Neural cell (in vitro differentiated cells): ENCODE measurements around the gene AMY1C.
"Not testable (repeated sequence)": the region's sequence is repeated elsewhere in the genome, so short reads cannot be mapped to it uniquely, and the experiment has no call there.

Experiments
- EP300 ChIP-seq: fragments of 450-650 bp; conservative IDR thresholded peaks from 2 replicates; pipeline ENCODE4 v1.6.1; 2014; ENCODE audit warnings: antibody characterized with exemption, mild to moderate bottlenecking, moderate library complexity; ENCODE audit not compliant: poor library complexity, severe bottlenecking
- EZH2 ChIP-seq: fragments of 200-600, 300-800 bp; shearing (Covaris generic), sonication (generic); IDR thresholded peaks from 2 replicates; pipeline ENCODE4 v1.6.1; 2014; ENCODE audit warnings: antibody characterized with exemption, low read length, borderline replicate concordance, mild to moderate bottlenecking; ENCODE audit not compliant: insufficient read depth, poor library complexity, severe bottlenecking
- MXI1 ChIP-seq: fragments of 450-650 bp; conservative IDR thresholded peaks from 2 replicates; pipeline ENCODE4 v1.6.1; 2014; ENCODE audit warnings: antibody characterized with exemption, mild to moderate bottlenecking; ENCODE audit not compliant: poor library complexity, severe bottlenecking
- POLR2AphosphoS5 ChIP-seq: IDR thresholded peaks from 2 replicates; pipeline ENCODE4 v1.6.1; 2012
- RAD21 ChIP-seq: fragments of 450-650 bp; conservative IDR thresholded peaks from 2 replicates; pipeline ENCODE4 v1.6.1; 2014; ENCODE audit warnings: antibody characterized with exemption, mild to moderate bottlenecking, moderate library complexity
- REST ChIP-seq: IDR thresholded peaks from 2 replicates; pipeline ENCODE4 v1.6.1; 2012; ENCODE audit warnings: borderline replicate concordance
- SMC3 ChIP-seq: fragments of 450-650 bp; conservative IDR thresholded peaks from 2 replicates; pipeline ENCODE4 v1.6.1; 2014; ENCODE audit warnings: antibody characterized with exemption, mild to moderate bottlenecking, moderate library complexity; ENCODE audit not compliant: poor library complexity
- TAF1 ChIP-seq: IDR thresholded peaks from 2 replicates; pipeline ENCODE4 v1.6.1; 2012; ENCODE audit warnings: low read depth
- TF ChIP-seq, protein P1 (sequence below): fragments of 450-650 bp; IDR thresholded peaks from 2 replicates; pipeline ENCODE4 v1.5.1; 2014; ENCODE audit warnings: antibody characterized with exemption, mild to moderate bottlenecking, moderate library complexity; ENCODE audit not compliant: poor library complexity, severe bottlenecking

- TF ChIP-seq, protein P1, sequence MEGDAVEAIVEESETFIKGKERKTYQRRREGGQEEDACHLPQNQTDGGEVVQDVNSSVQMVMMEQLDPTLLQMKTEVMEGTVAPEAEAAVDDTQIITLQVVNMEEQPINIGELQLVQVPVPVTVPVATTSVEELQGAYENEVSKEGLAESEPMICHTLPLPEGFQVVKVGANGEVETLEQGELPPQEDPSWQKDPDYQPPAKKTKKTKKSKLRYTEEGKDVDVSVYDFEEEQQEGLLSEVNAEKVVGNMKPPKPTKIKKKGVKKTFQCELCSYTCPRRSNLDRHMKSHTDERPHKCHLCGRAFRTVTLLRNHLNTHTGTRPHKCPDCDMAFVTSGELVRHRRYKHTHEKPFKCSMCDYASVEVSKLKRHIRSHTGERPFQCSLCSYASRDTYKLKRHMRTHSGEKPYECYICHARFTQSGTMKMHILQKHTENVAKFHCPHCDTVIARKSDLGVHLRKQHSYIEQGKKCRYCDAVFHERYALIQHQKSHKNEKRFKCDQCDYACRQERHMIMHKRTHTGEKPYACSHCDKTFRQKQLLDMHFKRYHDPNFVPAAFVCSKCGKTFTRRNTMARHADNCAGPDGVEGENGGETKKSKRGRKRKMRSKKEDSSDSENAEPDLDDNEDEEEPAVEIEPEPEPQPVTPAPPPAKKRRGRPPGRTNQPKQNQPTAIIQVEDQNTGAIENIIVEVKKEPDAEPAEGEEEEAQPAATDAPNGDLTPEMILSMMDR, result not testable (repeated sequence)
- TF ChIP-seq RAD21, POLR2AphosphoS5, EP300, REST, SMC3, MXI1, EZH2, TAF1: not testable (repeated sequence)
Measured at GRCh38 chr1:103710381-103710780, 39.3 kb upstream of the AMY1C start.
